SIG-M5 (cell line): Measurements from ENCODE around the gene SV2B.

Source experiments
- DNase-seq: peaks from one replicate; lab custom pipeline; 2025; lab: John Stamatoyannopoulos, UW

SV2B gene

DNA sequence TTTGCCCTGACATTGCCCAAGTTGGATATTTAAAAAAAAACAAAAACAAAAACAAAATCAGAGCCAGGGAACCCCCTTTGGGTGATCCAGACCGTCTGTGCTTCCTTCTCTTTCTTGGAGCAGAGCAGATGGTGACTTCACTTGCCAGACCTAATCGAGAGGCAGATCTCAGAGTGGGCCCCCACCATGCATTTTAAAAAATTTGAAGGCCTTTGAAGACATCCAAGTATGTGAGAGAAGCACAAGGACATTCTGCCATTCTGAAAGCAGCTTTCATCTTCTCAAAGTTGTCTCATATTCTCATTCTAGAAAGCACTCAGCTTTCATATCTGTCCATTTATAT, 93.3 kb downstream of the SV2B start:
- no peak for DNase-seq

DNA sequence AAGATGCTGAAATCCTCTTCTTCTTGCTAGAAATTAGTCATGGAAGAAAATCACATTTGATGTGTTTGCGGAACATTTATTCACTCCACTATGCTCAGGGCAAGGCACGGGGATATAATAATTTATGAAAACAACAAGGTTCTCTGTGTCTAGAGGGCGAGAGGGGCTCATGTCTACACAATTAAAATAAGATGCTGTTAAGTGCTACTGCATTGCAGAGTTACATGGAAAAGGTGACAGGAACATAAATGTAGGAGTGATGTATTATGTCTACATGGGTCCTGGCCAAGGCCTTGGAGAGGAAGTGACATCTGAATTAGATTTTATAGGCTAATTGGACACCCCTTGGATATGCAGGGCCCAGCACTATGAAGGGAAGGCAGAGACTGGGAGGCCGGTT, 96.1 kb downstream of the SV2B start:
- DNase-seq = no peak

DNA sequence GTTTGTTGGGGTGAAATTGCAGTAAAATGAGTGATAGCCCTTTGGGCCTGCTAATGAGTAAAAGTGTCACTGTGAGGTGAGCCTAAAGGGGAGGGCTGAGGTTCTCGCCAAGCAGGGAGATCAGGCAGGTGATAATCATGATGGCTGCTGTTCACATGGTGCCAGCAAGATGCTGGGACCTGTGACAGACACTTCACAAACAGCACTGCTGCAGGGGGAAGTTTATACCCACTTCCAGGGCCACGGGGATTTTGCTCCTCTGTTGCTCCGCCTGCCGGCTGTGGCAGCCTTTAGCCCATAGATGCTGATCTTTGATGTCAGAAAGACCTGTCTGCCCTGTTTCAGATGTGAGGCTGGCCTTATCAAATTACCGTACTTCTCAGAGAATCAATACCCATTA, 96.7 kb downstream of the SV2B start:
- no peak for DNase-seq

DNA sequence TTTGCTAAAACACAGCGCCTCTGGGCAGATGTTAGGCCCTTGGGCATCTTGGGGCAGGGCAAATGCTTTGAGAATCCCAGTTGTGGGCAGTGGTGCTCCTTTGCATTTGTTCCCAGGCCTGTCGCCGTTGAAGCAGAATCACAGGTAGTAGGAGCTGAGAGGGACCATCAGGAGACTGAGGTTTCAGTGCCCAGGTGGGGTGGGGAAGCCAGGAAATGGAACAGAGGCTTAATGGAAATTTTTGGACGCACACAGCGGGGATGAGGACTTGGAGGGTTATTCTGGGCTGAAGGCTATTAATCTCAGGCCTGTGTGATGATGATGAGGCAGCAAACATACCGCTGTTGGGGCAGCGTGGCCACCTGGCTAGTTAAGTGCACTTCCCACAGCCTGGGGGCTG, 99.5 kb downstream of the SV2B start:
- DNase-seq = no peak

DNA sequence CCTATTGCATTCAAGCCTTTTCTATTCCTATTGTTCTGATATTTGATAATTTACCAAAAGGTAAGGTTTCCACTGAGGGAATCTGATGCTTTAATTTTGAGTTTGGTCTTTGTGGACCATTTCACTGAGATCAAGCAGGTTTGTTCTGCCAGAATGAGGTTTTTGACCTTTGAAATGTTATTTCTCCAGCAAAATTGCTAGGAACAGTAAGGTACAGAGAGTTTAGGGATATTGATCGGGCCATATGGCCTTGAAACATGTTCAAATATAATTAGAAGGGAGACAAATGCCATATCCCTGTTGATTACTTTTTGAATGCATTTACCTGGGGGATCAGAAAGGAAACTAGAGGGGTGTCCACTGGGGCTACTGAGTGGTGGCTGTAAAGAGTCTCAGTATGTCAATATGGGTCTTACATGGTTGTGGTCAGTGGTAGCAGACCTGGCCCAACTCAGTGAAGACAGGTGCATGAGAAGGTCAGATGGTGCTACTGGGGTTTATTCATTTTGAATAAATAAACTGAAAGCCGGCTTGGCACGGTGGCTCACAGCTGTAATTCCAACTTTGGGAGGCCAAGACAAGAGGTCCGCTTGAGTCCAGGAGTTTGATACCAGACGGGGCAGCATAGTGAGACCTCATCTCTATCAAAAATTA, 100.2 kb downstream of the SV2B start:
- no peak for DNase-seq

DNA sequence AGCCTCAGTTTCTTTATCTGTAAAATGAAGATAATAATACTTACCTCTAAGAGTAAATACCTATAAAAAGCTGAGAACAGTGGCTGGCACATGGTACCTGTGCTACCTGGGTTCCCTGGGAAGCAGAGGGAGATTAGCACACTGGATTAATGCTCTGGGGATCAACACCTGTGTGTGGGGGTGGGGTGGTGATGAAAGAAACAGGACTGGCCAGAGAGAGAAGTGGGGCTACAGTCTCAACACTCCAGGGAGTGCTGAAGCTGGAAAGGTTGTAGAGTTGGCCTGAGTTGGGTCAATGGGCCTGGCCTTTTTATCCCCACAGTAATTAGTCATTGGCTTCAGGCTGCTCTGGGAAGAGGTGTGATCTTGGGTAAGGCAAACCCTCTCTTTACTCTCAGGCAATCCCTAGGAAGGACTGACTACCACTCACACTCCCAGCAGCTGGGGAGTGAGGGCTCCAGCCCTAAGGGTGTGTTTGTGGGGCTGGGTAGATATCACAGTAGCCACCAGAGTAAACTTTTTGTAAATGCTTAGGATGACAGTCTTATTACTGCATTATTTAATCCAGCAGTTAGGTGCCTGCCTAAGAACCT, 102.5 kb downstream of the SV2B start:
- no peak for DNase-seq

DNA sequence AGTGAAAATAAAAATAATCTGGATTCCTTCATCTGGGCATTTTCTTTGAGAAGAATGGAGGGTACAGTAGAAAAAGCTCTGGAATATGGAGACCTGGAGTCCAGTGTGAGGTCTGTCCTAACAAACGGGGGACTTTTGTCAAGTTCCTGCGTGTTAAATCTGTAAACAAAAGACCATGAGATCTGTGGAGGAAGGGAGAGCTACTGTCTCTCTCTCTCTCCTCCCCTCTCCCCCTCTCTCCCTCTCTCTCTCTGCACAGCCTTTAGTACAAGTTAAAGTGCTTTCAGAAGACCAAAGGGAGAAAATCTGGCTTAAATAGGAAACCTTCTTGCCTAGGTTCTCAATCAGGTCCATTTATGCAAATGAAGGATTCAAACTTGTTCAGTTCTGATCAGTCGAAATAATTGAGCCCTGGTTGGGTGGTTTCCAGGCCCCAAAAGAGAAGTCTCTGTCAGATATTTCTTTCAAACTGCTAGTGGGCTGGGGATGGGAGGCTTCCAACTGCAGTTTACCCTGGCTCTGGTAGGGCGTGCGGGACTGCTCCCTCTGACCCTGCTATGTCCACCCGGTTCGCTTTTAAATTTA, 103.7 kb downstream of the SV2B start:
- DNase-seq = no peak

DNA sequence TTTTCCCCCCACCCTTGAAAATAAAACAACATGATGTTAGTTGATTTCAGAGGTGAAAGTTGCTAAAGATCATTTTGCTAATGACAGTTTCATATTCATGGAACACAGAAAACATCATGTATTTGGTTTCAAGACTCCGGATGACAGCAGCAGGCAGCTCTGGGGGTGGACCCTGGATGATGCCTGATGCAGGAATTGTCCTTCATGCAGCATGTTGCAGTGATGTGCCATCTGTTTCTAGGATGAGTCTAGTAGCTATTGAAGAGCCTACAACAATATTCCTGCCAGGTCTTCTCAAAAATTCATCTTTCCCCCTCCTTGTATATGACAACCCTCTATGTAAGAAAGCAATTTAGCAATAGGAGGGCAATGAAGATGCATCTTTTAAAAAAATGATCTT, 108.3 kb downstream of the SV2B start:
- DNase-seq = no peak

DNA sequence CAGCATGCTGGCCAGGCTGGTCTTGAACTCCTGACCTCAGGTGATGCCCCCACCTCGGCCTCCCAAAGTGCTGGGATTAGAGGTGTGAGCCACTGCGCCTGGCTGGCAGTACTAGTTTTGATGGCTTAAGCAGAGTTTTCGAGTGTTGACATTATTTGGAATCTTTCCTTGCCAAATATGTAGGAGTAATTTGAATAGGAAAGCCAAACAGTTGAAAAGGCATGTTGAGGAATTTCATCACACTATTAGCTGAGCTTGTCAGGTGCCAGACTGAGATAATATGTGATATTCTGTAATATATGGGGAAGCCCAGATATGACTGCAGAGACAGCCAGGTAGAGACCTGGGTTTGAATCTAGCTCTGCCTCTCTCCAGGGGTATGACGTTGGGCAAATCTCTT, 109.3 kb downstream of the SV2B start:
- DNase-seq = no peak

DNA sequence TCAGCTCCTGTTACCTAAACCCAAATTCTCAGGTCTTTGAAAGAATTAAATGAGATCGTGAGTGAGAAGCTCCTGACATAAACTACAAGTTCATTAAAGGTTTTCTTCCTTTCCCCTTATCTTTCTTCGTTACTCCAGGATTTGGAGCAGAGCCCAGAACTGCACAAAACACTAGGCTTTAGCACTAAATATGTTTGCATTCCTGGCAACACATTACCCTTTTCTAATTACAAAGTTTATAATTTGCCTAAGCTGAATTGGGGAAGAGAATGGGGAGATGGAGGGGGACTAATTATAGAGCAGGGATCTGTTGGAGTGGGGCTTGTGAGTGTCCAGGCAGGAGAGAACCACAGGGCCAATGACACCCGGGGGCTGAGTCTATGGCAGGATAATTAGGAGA, 109.7 kb downstream of the SV2B start:
- DNase-seq = no peak

DNA sequence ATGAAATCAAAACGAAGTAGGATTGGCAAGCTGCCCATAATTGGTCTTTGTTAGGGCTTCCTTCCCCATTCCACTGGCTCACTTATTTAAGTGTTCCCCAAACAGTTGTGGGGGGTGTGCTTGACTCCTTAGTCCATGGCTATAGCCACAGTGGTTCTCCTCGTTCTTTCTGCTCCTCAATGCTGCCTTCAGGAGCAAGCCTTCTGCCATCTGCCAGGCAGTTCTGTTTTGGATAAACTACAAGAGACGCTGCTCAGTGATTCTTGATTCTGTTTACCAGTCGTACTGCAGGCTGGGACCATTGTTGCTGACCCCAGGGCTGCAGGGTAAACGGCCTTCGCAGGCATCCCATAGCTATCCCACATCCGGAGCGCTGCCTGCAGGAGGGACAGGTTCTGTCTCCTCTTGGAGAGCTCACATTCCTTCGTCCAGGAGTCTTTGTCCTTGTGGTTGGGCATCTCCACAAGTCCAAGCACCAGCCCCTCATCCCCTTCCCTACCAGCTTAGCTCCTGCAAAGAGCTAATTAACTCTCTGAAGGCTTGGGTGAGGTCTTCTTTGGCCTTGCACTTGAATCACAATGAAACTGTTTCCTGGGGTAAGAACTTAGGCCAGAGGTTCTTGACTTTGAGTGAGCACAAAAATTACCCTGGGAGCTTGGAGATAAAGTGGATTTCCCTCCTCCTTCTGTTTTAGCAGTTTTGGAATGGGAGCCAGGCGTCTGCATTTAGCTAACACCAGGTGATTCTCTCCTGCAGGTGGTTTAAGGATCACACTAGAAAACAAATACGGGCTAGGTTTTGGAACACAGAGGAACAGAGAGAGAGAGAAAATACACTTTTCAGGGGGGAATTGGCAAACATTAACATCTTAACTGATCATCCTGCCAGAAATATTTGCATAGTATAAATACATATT, 114.9 kb downstream of the SV2B start:
- no peak for DNase-seq

DNA sequence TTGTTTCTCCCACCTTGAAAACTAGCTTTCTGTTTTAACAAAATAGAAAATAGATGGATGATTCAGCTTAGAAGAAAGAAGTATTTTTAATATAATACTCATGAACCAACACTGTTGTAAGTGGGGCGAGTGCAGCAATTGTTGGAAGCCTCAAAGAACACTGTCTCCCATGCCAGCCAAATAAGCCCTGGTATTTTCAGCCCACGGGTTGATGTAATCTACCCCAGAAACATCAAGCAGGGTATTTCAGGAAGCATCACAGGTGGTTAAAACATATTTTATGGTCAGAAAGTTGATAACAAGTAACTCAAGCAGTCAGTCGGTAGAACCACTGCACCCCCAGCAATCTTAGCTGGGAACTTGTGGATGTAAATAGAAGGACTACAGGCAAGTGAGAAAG, 115.9 kb downstream of the SV2B start:
- no peak for DNase-seq

DNA sequence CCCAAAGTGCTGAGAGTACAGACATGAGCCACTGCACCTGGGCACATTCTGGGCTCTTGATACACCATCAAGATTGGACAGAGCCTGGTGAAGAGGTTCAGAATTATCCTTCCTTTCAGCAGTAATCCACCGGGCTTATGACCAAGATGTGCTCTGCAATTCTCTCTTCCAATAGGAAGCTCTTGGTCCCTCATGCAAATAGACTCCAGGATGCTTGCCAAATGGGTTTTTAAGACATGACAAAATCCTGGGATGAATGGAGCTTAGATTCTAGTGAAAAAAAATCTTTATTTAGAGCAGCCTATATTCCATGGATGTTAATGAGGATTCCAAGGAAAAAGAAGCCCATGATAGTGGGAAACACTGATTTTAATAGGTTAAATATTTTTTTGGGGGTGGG, 119.1 kb downstream of the SV2B start:
- DNase-seq = no peak

DNA sequence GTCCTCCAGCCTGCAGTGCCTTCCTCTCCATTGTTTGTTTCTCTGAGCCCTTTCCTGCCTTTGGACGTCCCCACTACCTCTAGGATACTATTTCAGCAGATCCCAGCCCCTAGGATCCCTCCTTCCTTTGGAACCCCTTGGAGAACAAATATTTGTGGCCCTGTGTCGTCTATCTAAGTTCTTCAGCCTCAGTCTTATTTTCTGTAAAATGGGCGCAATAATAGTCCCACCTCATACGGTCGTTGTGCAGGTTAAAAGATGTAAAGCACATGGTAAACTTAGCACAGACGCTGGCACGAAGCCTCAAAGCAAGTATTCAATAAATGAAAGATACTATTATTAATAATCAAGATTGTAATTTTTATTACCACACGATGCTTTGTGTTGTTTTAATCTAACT, 122.0 kb downstream of the SV2B start:
- DNase-seq = no peak

DNA sequence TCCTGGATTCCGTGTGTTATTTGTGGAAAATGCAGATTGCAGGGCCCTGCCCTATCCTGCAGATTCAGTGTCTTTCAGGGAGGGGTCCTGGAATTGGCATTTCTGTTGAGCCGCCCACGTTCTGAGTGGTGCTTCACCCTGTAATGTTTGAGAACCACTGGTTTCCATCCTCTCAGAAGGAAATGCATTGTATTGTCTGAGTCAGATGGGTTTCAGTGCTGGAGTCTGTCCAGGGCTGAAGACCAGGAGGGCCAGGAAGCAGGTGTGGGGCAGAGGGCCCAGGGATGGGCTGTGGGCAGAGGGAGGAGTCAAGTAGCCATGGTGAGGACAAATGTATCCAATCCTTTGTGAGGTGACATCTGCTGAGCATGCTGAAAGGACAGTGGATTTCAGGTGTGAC, 123.8 kb downstream of the SV2B start:
- DNase-seq = no peak

DNA sequence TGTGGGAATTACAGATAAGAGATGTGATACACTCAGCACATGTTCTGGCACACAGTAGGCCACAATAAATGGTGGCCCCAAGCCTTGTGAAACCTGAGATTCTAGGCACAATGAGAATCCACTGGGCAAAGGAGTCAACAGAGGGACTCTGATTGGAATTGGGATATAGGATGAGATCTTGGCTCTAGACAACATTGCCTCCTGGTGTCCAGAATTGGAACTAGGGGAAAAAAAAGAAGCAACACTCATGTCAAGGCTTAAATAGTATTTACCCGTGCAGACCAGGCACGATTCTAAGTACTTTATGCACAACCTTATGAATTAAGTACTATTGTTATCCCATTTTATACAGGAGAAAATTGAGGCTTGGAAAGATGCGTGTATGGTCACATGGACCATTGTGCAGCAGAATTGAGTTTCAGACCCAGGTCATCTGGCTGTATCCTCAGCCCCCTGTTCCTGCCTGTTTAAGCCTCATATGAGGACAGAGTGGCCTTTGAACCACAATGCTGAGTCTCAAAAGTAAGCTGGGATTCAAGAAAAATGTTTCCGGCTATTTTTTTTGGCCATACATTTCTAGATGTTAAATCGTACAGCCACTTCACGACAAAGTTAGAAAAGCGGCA, 124.8 kb downstream of the SV2B start:
- DNase-seq = no peak

DNA sequence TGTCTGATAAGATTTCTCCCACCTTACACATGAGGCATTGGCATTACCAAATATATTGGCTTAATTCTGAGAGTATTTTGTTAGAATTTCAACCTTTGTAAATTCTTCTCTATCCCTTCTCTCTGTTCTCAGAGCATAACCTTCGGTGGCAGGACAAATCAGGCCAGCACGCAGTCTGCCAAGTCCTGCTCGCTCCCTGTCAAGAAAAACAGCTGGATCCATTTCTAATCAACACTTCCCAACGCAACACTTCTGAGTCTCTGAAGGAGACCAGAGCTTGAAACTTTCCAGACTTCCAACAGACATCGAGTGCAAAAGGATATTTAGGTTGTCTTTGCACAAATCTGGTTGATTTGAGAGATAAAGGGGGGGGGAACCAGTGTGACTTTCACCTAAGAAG, 125.7 kb downstream of the SV2B start:
- DNase-seq = no peak

DNA sequence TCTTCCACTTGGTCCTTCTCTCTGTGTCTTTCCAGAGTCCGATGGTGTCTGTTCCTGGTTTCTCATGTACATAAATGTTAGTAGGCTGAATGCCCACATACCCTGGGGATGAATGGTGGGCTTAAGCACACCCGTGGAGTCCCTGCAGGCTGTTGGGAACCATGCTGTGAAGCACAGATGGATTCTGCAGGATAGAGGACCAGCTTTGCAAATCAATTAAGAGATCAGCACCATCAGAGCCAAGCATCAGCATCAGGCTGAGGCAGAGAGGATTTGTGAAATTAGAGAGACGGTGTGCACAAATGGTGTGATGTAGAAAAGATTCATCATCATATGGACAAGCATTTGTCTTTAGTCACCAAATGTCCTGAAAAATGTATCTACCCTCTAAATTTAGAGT, 127.1 kb downstream of the SV2B start:
- DNase-seq = no peak

DNA sequence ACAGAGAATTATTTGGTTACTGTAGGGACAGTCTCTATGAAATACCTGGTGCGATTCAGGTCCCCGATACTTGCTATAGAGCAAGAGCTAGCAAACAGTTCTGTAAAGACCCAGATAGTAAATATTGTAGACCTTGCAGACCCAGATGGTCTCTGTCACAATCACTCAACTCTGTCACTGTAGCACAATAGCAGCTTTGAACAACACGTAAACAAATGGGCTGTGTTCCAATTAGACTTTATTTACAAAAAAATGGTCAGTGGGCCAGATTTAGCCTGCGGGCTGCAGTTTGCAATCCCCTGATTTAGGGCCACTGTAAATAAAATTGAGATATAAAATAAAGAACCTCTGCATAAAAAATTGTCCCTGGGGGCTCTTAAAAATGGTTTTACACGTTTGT, 127.7 kb downstream of the SV2B start:
- DNase-seq = no peak

DNA sequence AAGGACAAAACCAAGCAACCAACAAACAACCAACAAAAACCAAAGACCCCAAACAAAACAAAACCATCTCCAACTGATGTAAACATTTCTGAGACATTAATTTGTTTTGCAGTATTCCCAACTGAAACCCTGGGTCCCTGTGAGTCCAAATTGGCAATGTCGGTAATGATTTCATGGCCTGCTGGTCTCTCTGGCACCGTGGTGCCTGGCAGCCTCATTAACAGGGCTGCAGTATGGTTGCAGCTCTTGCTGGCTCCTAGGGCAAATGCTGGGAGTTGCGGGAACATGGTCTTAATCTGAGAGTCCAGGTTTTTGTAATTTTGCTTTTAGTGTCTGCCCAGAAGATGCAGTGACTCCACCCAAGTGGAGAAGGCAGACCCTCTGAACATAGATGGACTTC, 128.3 kb downstream of the SV2B start:
- DNase-seq = no peak

DNA sequence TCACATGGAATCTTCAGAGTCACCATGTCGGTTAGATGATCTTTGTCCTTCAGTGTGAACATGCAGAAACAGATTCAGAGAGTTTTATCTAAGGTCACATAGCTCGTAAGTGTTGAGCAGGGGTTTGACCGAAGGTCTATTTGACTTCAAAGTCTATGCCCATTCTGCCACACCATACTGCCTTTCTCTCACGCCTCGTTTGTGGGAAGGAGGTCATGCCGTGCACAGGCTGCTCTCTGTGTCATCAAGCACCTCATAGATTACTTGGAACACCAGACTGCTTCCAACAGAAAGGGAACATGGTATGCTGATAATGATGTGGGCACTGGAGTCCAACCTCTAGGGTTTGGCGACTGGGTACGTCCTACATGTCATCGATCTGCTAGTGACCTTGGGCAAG, 128.8 kb downstream of the SV2B start:
- DNase-seq = no peak

DNA sequence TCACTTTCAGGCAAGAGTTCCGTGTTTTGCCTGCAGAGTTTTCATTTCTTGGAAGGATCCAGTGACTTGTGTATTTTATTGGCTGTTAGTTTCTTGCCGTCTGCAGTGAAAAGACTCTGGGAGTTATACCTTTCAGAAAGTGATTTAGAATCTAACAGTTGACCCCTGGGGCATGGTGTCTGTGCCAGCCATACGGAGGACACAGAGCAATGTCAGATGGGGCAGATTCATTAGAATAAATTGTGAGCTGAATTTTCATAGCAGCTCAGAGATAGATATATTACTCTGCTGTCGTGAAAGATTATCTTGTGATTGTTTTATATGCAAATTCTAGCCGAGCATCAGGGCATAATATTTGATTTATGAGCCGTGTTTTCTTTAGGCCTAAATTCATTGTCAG, 131.6 kb downstream of the SV2B start:
- DNase-seq = no peak

DNA sequence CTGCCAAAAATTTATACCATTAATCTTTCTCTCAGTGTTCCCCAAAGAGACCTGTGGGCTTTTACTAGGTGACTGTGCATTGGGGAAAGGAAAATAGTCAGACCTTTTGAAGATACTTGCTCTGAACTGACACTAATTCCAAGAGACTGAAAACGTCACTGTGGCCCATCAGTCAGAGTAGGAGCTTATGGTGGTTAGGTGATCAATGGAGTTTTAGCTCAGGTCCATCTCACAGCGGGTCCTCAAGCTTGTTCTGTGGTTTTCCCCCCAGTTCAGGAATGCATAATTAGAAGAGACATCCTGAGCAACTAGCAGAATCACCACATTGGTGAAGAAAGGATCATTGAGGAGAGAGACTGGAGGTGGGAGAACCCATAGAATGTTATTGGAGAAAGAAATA, 134.7 kb downstream of the SV2B start:
- DNase-seq = no peak
